Mucosa of descending colon (tissue), 3 donors: ENCODE results near the gene OSBPL8. TPM values are rescaled to one million over a fixed set of nuclear protein-coding genes. Genes with fewer than 3 reads are reported as not detected.

Source experiments
- ATAC-seq: fragments of 200-7000 bp; cut with Tn5 transposase; one replicate; pipeline ENCODE4 v1.9.1; 2020; ENCODE audit warnings: mild to moderate bottlenecking, moderate library complexity
- DNase-seq, 3 donors: peaks; one replicate each; pipeline ENCODE4 v3.0.0-alpha.2; 2020
- H3K36me3 ChIP-seq: fragments of 200-600 bp; one replicate; pipeline ENCODE4 v1.8.0; 2021; ENCODE audit warnings: low read depth, mild to moderate bottlenecking
- H3K4me1 ChIP-seq: fragments of 200-600 bp; one replicate; pipeline ENCODE4 v1.8.0; 2021; ENCODE audit warnings: low read depth, mild to moderate bottlenecking
- H3K4me3 ChIP-seq: fragments of 200-600 bp; one replicate; pipeline ENCODE4 v1.8.0; 2021; ENCODE audit warnings: mild to moderate bottlenecking
- H3K9me3 ChIP-seq: fragments of 200-600 bp; one replicate; pipeline ENCODE4 v1.8.0; 2021; ENCODE audit warnings: mild to moderate bottlenecking
- CTCF ChIP-seq: fragments of 200-600 bp; IDR thresholded peaks from one replicate; pipeline ENCODE4 v1.8.0; 2022; ENCODE audit warnings: antibody characterized with exemption, mild to moderate bottlenecking
- intact Hi-C, 2 donors: fragments of 100-400 bp; cut with DNase I in 1 of 2; cut with micrococcal nuclease in 1 of 2; formaldehyde crosslinking; loops; one replicate each; pipeline versions ENCODE4 v1.11.0 to v1.11.1; 2022; cut with DNase I, micrococcal nuclease
- total RNA-seq, 3 donors: library from RNA; stranded (reverse); fragmentation: NEBNext Ultra II Directional in 2 of 3; extraction: Animal tissue kit (Norgen Biotek cat#: 25700) in 2 of 3; gene quantifications; one replicate each; pipeline versions ENCODE4 v1.2.1 to v1.2.4, GENCODE V29; 2021 to 2023
- donor health status: DM: no; HTN: no; CAD: no; lungs with moderate emphysema.
- donor health status: DM: no; HTN: no; CAD: no.
- donor health status: DM: no; HTN: yes; CAD: no.

OSBPL8 gene
- total RNA-seq, 3 donors from 2014 or later, result 26.3 to 56.0 (median 26.9) TPM

GRCh38 chr12:76360316-76360715 is 199.3 kb downstream of the OSBPL8 start:
- peaks cover 4% of the 10 kb centered on the region for H3K9me3 ChIP-seq
- no peak overlapping the region for H3K4me3 ChIP-seq
- H3K36me3 ChIP-seq, result no peaks in the 10 kb centered on the region
- DNase-seq (peak in 1 of 3 donors; percentile 27), ATAC-seq (no peak)
- intact Hi-C loops, result no loop called here
- H3K4me1 ChIP-seq, result no peaks in the 10 kb centered on the region
- TF ChIP-seq CTCF, result no peak

- ATAC-seq, result no peak
- TF ChIP-seq CTCF, result no peak
- intact Hi-C loops, result no loop called here
- Histone ChIP-seq H3K36me3 (no peaks in the 10 kb centered on the region), H3K4me1 (no peaks in the 10 kb centered on the region), H3K9me3 (no peaks in the 10 kb centered on the region), H3K4me3 (no peak overlapping the region)
- no peak for DNase-seq
Observed at GRCh38 chr12:76356071-76356470, 203.5 kb downstream of the OSBPL8 start.

GRCh38 chr12:76348079-76348901 is 211.3 kb downstream of the OSBPL8 start, which contains the start of gene BBS10:
Gene BBS10 (minus strand): TSS chr12:76348415. CDS start chr12:76348358, 57 bp downstream.
- ATAC-seq, result peak; percentile 99
- no peaks in the 10 kb centered on the region for H3K36me3 ChIP-seq
- intact Hi-C loops, result no loop called here
- H3K4me1 ChIP-seq, result peaks cover 10% of the 10 kb centered on the region
- peak; percentile 4 for TF ChIP-seq CTCF
- H3K4me3 ChIP-seq, result peak within 1 kb of the TSS; percentile 35
- no peaks in the 10 kb centered on the region for H3K9me3 ChIP-seq
- DNase-seq, result peak; percentile 89 to 92 (median 91)

- intact Hi-C loops, result no loop called here
- ATAC-seq (no peak), DNase-seq (peak in 1 of 3 donors; percentile 7)
- Histone ChIP-seq H3K9me3 (no peaks in the 10 kb centered on the region), H3K4me3 (no peak overlapping the region), H3K36me3 (no peaks in the 10 kb centered on the region), H3K4me1 (peaks cover 10% of the 10 kb centered on the region)
- TF ChIP-seq CTCF, result no peak
Observed at GRCh38 chr12:76346798-76347420, 212.7 kb downstream of the OSBPL8 start.

GRCh38 chr12:76346236-76346635 is 213.3 kb downstream of the OSBPL8 start:
- no peak for ATAC-seq
- Histone ChIP-seq H3K4me3 (no peak overlapping the region), H3K9me3 (no peaks in the 10 kb centered on the region), H3K36me3 (no peaks in the 10 kb centered on the region), H3K4me1 (peaks cover 10% of the 10 kb centered on the region)
- DNase-seq, result no peak
- intact Hi-C loops, result no loop called here
- no peak for TF ChIP-seq CTCF
